K562 (cell line): ENCODE results near the gene MBOAT1.

Experiments
- ASH1L ChIP-seq: fragments of 450-650 bp; IDR thresholded peaks from 2 replicates; pipeline ENCODE4 v1.6.1; 2018; ENCODE audit warnings: borderline replicate concordance, mild to moderate bottlenecking, low read depth; ENCODE audit not compliant: partially characterized antibody
- CTCF ChIP-seq, 3 experiments: IDR thresholded peaks in 2 of 3; conservative IDR thresholded peaks in 1 of 3; 2 replicates each; pipeline ENCODE4 v1.5.1; 2011 to 2012; ENCODE audit warnings: low read length in 3 of 3, mild to moderate bottlenecking in 3 of 3, control low read depth in 2 of 3, improper control_type of control experiment in 1 of 3, inconsistent platforms in 1 of 3, low read depth in 1 of 3, mixed read lengths in 1 of 3, moderate library complexity in 1 of 3; ENCODE audit not compliant: insufficient read depth in 2 of 3
- E2F1 ChIP-seq: sonication (generic); formaldehyde crosslinking; IDR thresholded peaks from 2 replicates; pipeline ENCODE4 v1.8.1; 2023; ENCODE audit warnings: mild to moderate bottlenecking, missing genetic modification reagents, moderate library complexity
- MYNN ChIP-seq, 2 experiments: sonication (generic); formaldehyde crosslinking in 1 of 2; IDR thresholded peaks; 2 replicates each; pipeline versions ENCODE4 v1.5.0 to v1.6.1; 2016 to 2020; ENCODE audit warnings: antibody characterized with exemption in 1 of 2, missing genetic modification reagents in 1 of 2
- NCOA6 ChIP-seq: fragments of 450-650 bp; IDR thresholded peaks from 2 replicates; pipeline ENCODE4 v1.6.1; 2017; ENCODE audit warnings: mild to moderate bottlenecking
- NONO ChIP-seq, 2 experiments: fragments of 200-400 bp in 1 of 2; fragments of 450-650 bp in 1 of 2; formaldehyde crosslinking in 1 of 2; IDR thresholded peaks; 2 replicates each; pipeline ENCODE4 v1.6.1; 2017; ENCODE audit warnings: low read depth in 2 of 2, mild to moderate bottlenecking in 2 of 2, moderate library complexity in 2 of 2, low read length in 1 of 2
- NR2C2 ChIP-seq, 2 experiments: fragments of 200-800 bp in 1 of 2; sonication (Bioruptor generic) in 1 of 2; sonication (generic) in 1 of 2; formaldehyde crosslinking in 1 of 2; IDR thresholded peaks; 2 replicates each; pipeline versions ENCODE4 v1.6.1 to v1.8.0; 2016 to 2022; ENCODE audit warnings: mild to moderate bottlenecking in 1 of 2, missing compliant biosample characterization in 1 of 2, missing genetic modification characterization in 1 of 2, missing genetic modification reagents in 1 of 2
- RBM17 ChIP-seq: fragments of 200-400 bp; formaldehyde crosslinking; IDR thresholded peaks from 2 replicates; pipeline ENCODE4 v1.6.1; 2017; ENCODE audit warnings: low read depth, mild to moderate bottlenecking, low read length, borderline replicate concordance
- RFX1 ChIP-seq: fragments of 450-650 bp; IDR thresholded peaks from 2 replicates; pipeline ENCODE4 v1.6.1; 2016; ENCODE audit warnings: mild to moderate bottlenecking, moderate library complexity
- ZBTB7A ChIP-seq: IDR thresholded peaks from 2 replicates; pipeline ENCODE4 v1.6.1; 2011; ENCODE audit warnings: low read depth, mild to moderate bottlenecking, low read length, moderate library complexity, borderline replicate concordance; ENCODE audit not compliant: control insufficient read depth
- ZHX1 ChIP-seq: fragments of 150-350 bp; conservative IDR thresholded peaks from 2 replicates; pipeline ENCODE4 v1.6.1; 2014; ENCODE audit warnings: low read length
- ZNF277 ChIP-seq: fragments of 250-450 bp; sonication (Bioruptor Pico); IDR thresholded peaks from 2 replicates; pipeline ENCODE4 v1.8.0; 2022; ENCODE audit warnings: inconsistent platforms, mild to moderate bottlenecking, moderate library complexity, borderline replicate concordance

GRCh38 chr6:20112241-20112640, 100.0 kb downstream of the MBOAT1 start:
- TF ChIP-seq RBM17 (no peak), NR2C2 (CRISPR knock-in tag; IDR thresholded peaks at IDR 0.05) (no peak), NR2C2 (tag; IDR thresholded peaks at IDR 0.05) (no peak), E2F1 (no peak), RFX1 (no peak), NCOA6 (no peak), MYNN (IDR thresholded peaks at IDR 0.05) (no peak), MYNN (CRISPR knock-in tag; IDR thresholded peaks at IDR 0.05) (no peak), ZHX1 (no peak), NONO (IDR thresholded peaks at IDR 0.05; ENCODE audit: low read depth in 2 of 2, low read length in 1 of 2) (no peak), CTCF (IDR thresholded peaks at IDR 0.05 in 2 of 3, conservative IDR thresholded peaks at IDR 0.05 in 1 of 3; ENCODE audit: insufficient read depth in 2 of 3, low read depth in 1 of 3, low read length in 3 of 3) (no peak), ZBTB7A (no peak), ASH1L (no peak), ZNF277 (no peak)
